ENCODE results near the gene PPP6R2. TPM values are rescaled to one million over a fixed set of nuclear protein-coding genes. Genes with fewer than 3 reads are reported as not detected.

PPP6R2 gene
- total and polyA plus RNA-seq, 11 donors = 29.6 to 68.1 (median 41.5) TPM

DNA sequence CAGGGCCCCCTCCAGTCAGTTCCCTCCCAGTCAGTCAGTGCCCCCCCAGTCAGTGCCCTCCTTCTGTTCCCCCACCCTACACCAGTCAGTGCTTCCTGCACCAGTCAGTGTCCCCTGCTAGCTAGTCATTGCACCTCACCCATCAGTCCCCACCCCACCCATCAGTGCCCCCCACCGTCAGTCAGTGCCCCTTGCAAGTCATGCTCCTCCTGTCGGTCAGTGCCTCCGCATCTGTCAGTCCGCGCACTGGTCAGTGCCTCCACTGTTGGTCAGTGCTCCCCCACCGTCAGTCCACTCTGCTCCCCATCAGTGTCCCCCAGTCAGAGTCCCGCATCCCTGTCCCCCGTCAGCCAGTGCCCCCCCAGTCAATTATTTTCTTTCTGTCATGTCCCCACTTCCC, 3.3 kb downstream of the PPP6R2 start:
- Histone ChIP-seq H3K27me3 (no peaks in the 10 kb centered on the region), H3K4me1 (peaks cover 0 to 22% (median 9%) of the 10 kb centered on the region in 12 donors), H3K9me3 (no peaks in the 10 kb centered on the region), H3K4me3 (no peak overlapping the region), H3K27ac (no peak overlapping the region), H3K36me3 (peaks cover 0 to 5% (median 0%) of the 10 kb centered on the region in 9 donors)
- no peak for ATAC-seq
- intact Hi-C loops (cut with DNase I) = loop anchor here in 1 of 10 donors (10.0 kb wide), 1 partner anchor 192 kb away; no protein-coding TSS in a partner anchor
- no peak for DNase-seq
- TF ChIP-seq, protein P1, sequence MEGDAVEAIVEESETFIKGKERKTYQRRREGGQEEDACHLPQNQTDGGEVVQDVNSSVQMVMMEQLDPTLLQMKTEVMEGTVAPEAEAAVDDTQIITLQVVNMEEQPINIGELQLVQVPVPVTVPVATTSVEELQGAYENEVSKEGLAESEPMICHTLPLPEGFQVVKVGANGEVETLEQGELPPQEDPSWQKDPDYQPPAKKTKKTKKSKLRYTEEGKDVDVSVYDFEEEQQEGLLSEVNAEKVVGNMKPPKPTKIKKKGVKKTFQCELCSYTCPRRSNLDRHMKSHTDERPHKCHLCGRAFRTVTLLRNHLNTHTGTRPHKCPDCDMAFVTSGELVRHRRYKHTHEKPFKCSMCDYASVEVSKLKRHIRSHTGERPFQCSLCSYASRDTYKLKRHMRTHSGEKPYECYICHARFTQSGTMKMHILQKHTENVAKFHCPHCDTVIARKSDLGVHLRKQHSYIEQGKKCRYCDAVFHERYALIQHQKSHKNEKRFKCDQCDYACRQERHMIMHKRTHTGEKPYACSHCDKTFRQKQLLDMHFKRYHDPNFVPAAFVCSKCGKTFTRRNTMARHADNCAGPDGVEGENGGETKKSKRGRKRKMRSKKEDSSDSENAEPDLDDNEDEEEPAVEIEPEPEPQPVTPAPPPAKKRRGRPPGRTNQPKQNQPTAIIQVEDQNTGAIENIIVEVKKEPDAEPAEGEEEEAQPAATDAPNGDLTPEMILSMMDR (IDR thresholded peaks at IDR 0.05) = no peak
- TF ChIP-seq POLR2A (IDR thresholded peaks at IDR 0.05) = no peak
- 73 to 79% (median 77%) methylated on average over 8 of the region's 8 CpGs for WGBS, 4 donors

DNA sequence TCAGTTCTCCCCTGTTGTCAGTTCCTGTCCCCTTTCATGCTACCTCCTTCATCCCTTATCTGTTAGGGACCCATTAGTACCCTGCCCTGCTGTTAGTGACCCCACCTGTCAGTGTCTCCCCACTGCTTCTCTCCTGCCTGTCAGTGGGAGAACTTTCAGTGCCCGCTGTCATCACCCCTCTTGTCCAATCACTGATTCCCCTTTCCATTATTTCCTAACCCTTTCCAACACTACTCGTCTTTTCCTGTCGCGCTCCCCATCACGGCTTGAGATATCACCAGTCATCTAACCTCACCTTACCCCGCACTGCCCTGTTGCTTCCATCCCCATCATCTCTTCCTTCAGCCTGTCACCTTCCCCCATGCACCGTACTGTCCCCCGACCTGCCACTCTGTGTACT, 4.0 kb downstream of the PPP6R2 start:
- intact Hi-C loops (cut with DNase I) = loop anchor here in 1 of 10 donors (10.0 kb wide), 1 partner anchor 192 kb away; no protein-coding TSS in a partner anchor

DNA sequence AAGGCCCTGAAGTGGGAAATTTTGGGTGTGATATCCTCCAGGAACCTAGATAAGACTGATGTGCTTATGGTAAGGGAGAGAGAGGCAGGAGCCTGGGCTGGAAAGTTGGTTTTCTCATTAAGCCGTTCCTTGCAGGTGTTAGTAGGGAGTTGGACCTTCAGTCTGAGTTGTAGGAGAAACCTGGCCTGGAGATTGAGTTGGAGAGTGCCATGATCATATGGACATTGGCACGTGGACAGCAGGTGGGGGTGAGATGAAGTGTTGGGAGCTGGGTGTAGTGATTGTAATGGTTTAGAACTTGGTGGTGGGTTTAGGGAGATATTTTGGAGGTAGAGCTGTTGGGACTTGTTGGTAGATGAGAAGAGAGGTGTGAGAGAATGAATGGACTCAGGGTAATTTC, 4.9 kb downstream of the PPP6R2 start:
- no peak for TF ChIP-seq POLR2A (IDR thresholded peaks at IDR 0.05)
- TF ChIP-seq, protein P1 (IDR thresholded peaks at IDR 0.05) = no peak
- intact Hi-C loops (cut with DNase I) = loop anchor here in 1 of 10 donors (10.0 kb wide), 1 partner anchor 193 kb away; no protein-coding TSS in a partner anchor
- Histone ChIP-seq H3K36me3 (peaks cover 0 to 19% (median 12%) of the 10 kb centered on the region in 9 donors), H3K4me1 (peaks cover 0 to 10% (median 2%) of the 10 kb centered on the region in 12 donors), H3K27ac (no peak overlapping the region), H3K9me3 (no peaks in the 10 kb centered on the region), H3K27me3 (no peaks in the 10 kb centered on the region), H3K4me3 (no peak overlapping the region)
- 62 to 73% (median 68%) methylated on average over 2 of the region's 2 CpGs for WGBS, 4 donors
- no peak for DNase-seq
- no peak for ATAC-seq

More for the DNA sequence above, 4.0 kb downstream of the PPP6R2 start:
- Histone ChIP-seq H3K36me3 (peaks cover 0 to 10% (median 3%) of the 10 kb centered on the region in 9 donors), H3K9me3 (no peaks in the 10 kb centered on the region), H3K4me1 (peaks cover 0 to 18% (median 6%) of the 10 kb centered on the region in 12 donors), H3K4me3 (no peak overlapping the region), H3K27me3 (no peaks in the 10 kb centered on the region), H3K27ac (no peak overlapping the region)
- ATAC-seq (no peak), DNase-seq (no peak)
- 71 to 75% (median 72%) methylated on average over 8 of the region's 8 CpGs for WGBS, 4 donors
- TF ChIP-seq, protein P1 (IDR thresholded peaks at IDR 0.05) = no peak
- TF ChIP-seq POLR2A (IDR thresholded peaks at IDR 0.05) = no peak

DNA sequence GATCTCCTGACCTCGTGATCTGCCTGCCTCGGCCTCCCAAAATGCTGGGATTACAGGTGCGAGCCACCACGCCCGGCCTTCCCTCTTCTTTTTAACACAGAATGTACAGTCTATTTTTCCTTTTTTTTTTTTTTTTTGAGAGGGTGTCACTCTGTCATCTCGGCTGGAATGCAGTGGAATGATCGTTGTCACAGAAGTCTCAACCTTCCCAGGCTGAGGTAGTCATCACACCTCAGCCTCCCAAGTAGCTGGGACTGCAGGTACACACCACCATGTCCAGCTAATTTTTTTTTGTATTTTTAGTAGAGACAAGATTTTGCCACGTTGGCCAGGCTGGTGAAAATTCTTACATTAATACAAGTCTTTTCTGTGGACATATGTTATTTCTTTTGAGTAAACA, 13.1 kb downstream of the PPP6R2 start:
- Histone ChIP-seq H3K4me3 (no peak overlapping the region), H3K36me3 (peaks cover 0 to 37% (median 16%) of the 10 kb centered on the region in 9 donors), H3K9me3 (peaks cover 0 to 10% (median 0%) of the 10 kb centered on the region in 12 donors), H3K27ac (no peak overlapping the region), H3K4me1 (peaks cover 0 to 10% (median 2%) of the 10 kb centered on the region in 12 donors), H3K27me3 (no peaks in the 10 kb centered on the region)
- intact Hi-C loops (cut with DNase I) = no loop called here
- DNase-seq (no peak), ATAC-seq (no peak)
- WGBS, 4 donors = 91 to 95% (median 94%) methylated on average over 8 of the region's 8 CpGs
- no peak for TF ChIP-seq POLR2A (IDR thresholded peaks at IDR 0.05)
- TF ChIP-seq, protein P1 (IDR thresholded peaks at IDR 0.05) = no peak
